Lung (tissue), 12 donors: ENCODE data around the gene RGS5. TPM values are rescaled to one million over a fixed set of nuclear protein-coding genes. Genes with fewer than 3 reads are reported as not detected.

Experiments
- ATAC-seq: fragments of 200-7000 bp; cut with Tn5 transposase; one replicate; pipeline ENCODE4 v1.9.1; 2020; ENCODE audit warnings: moderate number of reproducible peaks; ENCODE audit not compliant: insufficient read depth, low FRiP score
- DNase-seq, 3 donors: peaks; one replicate each; pipeline ENCODE4 v3.0.0-alpha.2; 2013 to 2017
- H3K27ac ChIP-seq, 2 donors: one replicate each; pipeline ENCODE4 v1.5.1; 2013; ENCODE audit warnings: mild to moderate bottlenecking in 2 of 2, moderate library complexity in 2 of 2, control low read depth in 1 of 2, inconsistent platforms in 1 of 2, low read depth in 1 of 2, low read length in 1 of 2
- H3K27me3 ChIP-seq, 3 donors: one replicate each; pipeline ENCODE4 v1.5.1; 2013; ENCODE audit warnings: low read length in 2 of 3; ENCODE audit not compliant: control insufficient read depth in 3 of 3, insufficient read depth in 3 of 3
- H3K36me3 ChIP-seq, 4 donors: one replicate each; pipeline ENCODE4 v1.5.1; 2013; ENCODE audit warnings: low read length in 4 of 4, mild to moderate bottlenecking in 1 of 4, moderate library complexity in 1 of 4; ENCODE audit not compliant: control insufficient read depth in 4 of 4, insufficient read depth in 4 of 4
- H3K4me1 ChIP-seq, 5 donors: one replicate each; pipeline ENCODE4 v1.5.1; 2013; ENCODE audit warnings: low read length in 5 of 5, mild to moderate bottlenecking in 2 of 5, moderate library complexity in 1 of 5; ENCODE audit not compliant: control insufficient read depth in 5 of 5, insufficient read depth in 5 of 5
- H3K4me3 ChIP-seq: one replicate; pipeline ENCODE4 v1.5.1; 2013; ENCODE audit warnings: mild to moderate bottlenecking, control low read depth, moderate library complexity
- H3K9ac ChIP-seq, 2 donors: one replicate each; pipeline ENCODE4 v1.5.1; 2013; ENCODE audit warnings: low read length in 2 of 2, control low read depth in 1 of 2; ENCODE audit not compliant: insufficient read depth in 1 of 2
- H3K9me3 ChIP-seq, 4 donors: one replicate each; pipeline ENCODE4 v1.5.1; 2013; ENCODE audit warnings: low read length in 3 of 4, mild to moderate bottlenecking in 1 of 4, moderate library complexity in 1 of 4; ENCODE audit not compliant: control insufficient read depth in 4 of 4, insufficient read depth in 3 of 4
- CTCF ChIP-seq: IDR thresholded peaks from 2 replicates; pipeline ENCODE4 v1.5.1; 2012; ENCODE audit warnings: mild to moderate bottlenecking; ENCODE audit errors: control extremely low read depth, extremely low read depth
- WGBS, 2 donors: extraction: QIAGEN DNeasy Blood & Tissue Kit; methylation state at CpG; one replicate each; pipeline ENCODE4 v1.1.7; 2013; 5-methylcytosine and 5-hydroxymethylcytosine counted together
- polyA plus RNA-seq, 2 donors: library from polyadenylated mRNA; stranded (reverse); fragments of 200-250 nt; gene quantifications; one replicate each; pipeline ENCODE4 v1.2.1, GENCODE V29; 2013
- total RNA-seq, 2 donors: library from RNA; depleted of rRNA in 1 of 2; stranded (reverse); fragments of >200 nt in 1 of 2; gene quantifications; one replicate each; pipeline ENCODE4 v1.2.1, GENCODE V29; 2014 to 2021
- donor health status: control.
- donor health status: control.
- donor health status: Bipolar disorder and iron deficiency.
- donor health status: healthy.
- donor health status: DM: yes; HTN: yes; CAD: no.

RGS5 gene
- total and polyA plus RNA-seq, 4 donors: 10.3 to 77.2 (median 43.5) TPM

GRCh38 chr1:163104385-163105099 is 98.2 kb downstream of the RGS5 start:
- 54 to 63% methylated on average over 4 of the region's 4 CpGs for whole genome bisulfite sequencing, 2 donors
- DNase-seq: no peak
- Histone ChIP-seq H3K4me1 (no peaks in the 10 kb centered on the region), H3K9ac (no peak overlapping the region), H3K9me3 (peaks cover 0 to 3% (median 0%) of the 10 kb centered on the region in 4 donors), H3K4me3 (no peak overlapping the region), H3K36me3 (no peaks in the 10 kb centered on the region), H3K27me3 (no peaks in the 10 kb centered on the region), H3K27ac (no peak overlapping the region)
- no peak for ATAC-seq
- TF ChIP-seq CTCF: no peak

GRCh38 chr1:163102590-163102989 is 100.1 kb downstream of the RGS5 start:
- Histone ChIP-seq H3K9me3 (no peaks in the 10 kb centered on the region), H3K4me1 (no peaks in the 10 kb centered on the region), H3K36me3 (no peaks in the 10 kb centered on the region), H3K27me3 (no peaks in the 10 kb centered on the region), H3K27ac (no peak overlapping the region), H3K4me3 (no peak overlapping the region), H3K9ac (no peak overlapping the region)
- 74 to 85% methylated on average over 1 of the region's 1 CpG for WGBS, 2 donors
- DNase-seq: no peak
- ATAC-seq: no peak
- no peak for TF ChIP-seq CTCF

DNA sequence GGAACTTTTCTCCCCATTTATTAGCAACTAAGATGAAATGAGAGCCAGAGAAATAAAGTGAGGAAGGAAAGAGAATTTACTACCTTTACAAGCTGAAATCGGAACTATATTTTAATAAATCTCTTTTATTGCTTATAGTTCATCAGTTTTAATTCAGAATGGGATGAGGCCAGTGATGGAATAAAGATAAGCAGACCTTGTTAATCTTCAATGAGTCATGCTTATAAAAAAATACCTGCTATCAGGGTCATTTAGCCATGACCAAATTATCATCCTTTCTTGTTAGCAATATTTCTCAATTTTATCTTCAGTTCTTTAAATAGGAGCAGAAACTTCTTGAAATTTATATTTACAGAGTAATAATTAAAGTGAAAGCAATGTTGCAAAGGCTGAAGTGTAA is 107.5 kb downstream of the RGS5 start:
- Histone ChIP-seq H3K9me3 (no peaks in the 10 kb centered on the region), H3K4me1 (no peaks in the 10 kb centered on the region), H3K4me3 (no peak overlapping the region), H3K36me3 (no peaks in the 10 kb centered on the region), H3K27ac (no peak overlapping the region), H3K27me3 (no peaks in the 10 kb centered on the region), H3K9ac (no peak overlapping the region)
- TF ChIP-seq CTCF: no peak
- 87 to 91% methylated on average over 1 of the region's 1 CpG for WGBS, 2 donors
- no peak for DNase-seq
- no peak for ATAC-seq

- Histone ChIP-seq H3K4me1 (no peaks in the 10 kb centered on the region), H3K36me3 (no peaks in the 10 kb centered on the region), H3K9ac (no peak overlapping the region), H3K27ac (no peak overlapping the region), H3K27me3 (no peaks in the 10 kb centered on the region), H3K4me3 (no peak overlapping the region), H3K9me3 (no peaks in the 10 kb centered on the region)
- no peak for ATAC-seq
- no peak for TF ChIP-seq CTCF
- no peak for DNase-seq
- 65 to 71% methylated on average over 2 of the region's 2 CpGs for WGBS, 2 donors
These were observed 108.1 kb downstream of the RGS5 start for GRCh38 chr1:163094589-163094988.
